ENCODE results near the gene RBM5. TPM values are rescaled to one million over a fixed set of nuclear protein-coding genes. Genes with fewer than 3 reads are reported as not detected.

The RBM5 gene
- total RNA-seq, 1 donor from 2014 or later, result 199 TPM

- FAIRE-seq, result no peak
- no peak for DNase-seq (ENCODE audit: low spot score in 2 of 2)
Observed at GRCh38 chr3:50138266-50139200, 49.8 kb downstream of the RBM5 start.

DNA sequence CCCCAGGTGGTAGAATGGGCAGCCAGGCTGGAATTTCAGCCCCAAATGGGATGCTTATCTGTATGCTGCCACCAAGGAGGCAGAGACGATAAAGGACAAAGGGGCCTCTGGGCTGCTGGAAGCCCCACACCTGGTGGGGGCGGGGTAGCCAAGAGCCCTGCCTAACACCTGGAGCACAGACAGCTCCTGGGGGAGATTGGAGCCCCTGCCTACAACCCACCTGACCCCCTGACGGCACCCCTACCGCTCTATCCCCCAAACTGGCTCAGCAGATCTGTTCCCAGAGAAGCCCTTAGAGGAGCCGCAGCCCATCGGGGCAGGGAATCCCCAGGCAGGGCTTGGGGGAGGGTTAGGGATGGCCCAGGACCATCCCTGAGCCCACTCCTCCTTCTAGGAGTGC is 50.6 kb downstream of the RBM5 start:
- FAIRE-seq, result no peak
- DNase-seq (ENCODE audit: low spot score in 2 of 2), result no peak

DNA sequence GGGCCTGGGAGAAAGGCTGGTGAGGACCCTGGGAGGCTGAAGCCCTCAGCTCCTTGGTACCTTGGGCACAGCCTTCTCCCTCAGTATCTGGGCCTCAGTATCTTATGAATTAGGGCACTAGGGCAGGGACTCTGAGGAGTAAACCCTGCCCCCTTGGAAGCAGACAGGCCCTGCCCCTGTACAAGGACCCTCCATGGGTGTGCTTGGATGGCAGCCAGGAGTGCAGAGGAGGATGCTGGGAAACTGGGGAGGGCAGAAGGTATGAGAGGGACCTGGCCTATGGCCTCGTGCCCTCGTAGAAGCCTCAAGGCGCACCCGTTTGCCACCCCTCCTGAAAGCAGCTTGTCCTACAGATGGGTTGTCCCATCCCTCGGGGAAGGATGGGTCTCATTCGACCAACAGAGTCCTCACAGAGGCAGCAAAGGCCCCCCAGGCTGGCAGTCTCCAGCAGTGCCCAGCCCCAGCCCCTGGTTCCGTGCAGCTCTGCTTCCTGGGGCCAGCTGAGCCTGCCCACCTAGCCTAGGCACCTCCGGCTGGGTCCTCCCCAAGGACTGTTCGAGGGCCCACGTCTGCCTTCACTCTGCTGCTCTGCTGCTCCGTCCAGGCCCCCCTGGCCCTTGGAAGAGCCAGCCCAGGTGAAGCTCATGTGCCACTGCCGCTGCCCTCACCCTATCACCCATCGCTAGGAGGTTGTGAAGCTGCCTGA is 51.2 kb downstream of the RBM5 start:
- FAIRE-seq, result no peak
- DNase-seq (ENCODE audit: low spot score in 2 of 2), result no peak

GRCh38 chr3:50140990-50141389 is 52.3 kb downstream of the RBM5 start:
- FAIRE-seq, result no peak
- DNase-seq (ENCODE audit: low spot score in 2 of 2), result no peak

DNA sequence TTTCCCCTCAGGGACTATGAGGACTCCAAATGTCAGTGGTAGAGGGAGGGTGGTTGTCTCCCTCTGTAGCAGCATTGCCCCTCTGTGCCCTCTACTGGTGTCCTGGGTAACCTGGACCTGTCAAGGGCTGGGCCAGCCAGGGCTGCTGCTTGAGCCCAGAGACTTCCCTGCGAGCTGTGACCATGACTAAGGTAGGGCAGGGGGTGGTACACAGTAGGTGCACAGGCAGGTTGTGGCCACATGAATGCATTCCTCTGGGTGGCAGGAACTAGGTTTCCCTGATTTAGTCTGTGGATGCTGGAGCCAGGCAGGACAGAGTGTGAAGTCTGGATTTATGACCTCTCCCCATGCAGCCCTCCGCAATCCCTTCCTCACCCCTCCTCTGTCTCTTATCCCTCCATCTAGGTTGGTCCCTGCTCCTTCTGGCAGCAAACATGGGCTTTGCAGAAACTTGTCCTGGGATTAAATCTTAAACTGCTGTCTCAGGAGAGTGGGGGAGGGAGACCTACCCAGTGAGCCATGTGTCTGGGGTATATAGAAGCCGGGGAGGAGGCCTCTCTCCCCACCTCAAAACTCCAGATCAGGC is 57.7 kb downstream of the RBM5 start:
- FAIRE-seq, result no peak

GRCh38 chr3:50147016-50147415 is 58.3 kb downstream of the RBM5 start:
- FAIRE-seq (no peak), DNase-seq (ENCODE audit: low spot score in 2 of 2) (no peak)

More for the DNA sequence above, 57.7 kb downstream of the RBM5 start:
- no peak for DNase-seq (ENCODE audit: low spot score in 2 of 2)

- FAIRE-seq, result no peak
- no peak for DNase-seq (ENCODE audit: low spot score in 2 of 2)
Observed at GRCh38 chr3:50147447-50147846, 58.7 kb downstream of the RBM5 start.

GRCh38 chr3:50147861-50148260 is 59.1 kb downstream of the RBM5 start:
- no peak for FAIRE-seq
- DNase-seq (ENCODE audit: low spot score in 2 of 2), result no peak

DNA sequence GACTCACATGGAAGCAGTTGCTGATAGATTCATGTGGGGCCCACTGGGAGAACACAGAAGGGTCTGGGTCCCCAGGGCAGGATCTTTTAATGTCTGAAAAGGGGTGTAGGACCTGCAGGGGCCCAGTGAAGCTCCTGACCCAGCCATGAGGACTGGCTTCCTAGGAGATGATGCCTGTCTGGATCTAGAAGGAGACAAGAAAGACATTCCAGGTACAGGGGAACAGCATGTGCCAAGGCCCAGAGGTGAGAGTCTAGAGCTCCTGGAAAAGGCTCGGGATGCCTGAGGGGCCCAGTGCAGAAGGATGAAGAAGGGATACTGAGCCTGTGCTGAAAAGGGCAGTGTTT is 61.7 kb downstream of the RBM5 start:
- DNase-seq (ENCODE audit: low spot score in 2 of 2) (no peak), FAIRE-seq (no peak)

- FAIRE-seq (no peak), DNase-seq (ENCODE audit: low spot score in 2 of 2) (no peak)
Observed at GRCh38 chr3:50150863-50151686, 62.4 kb downstream of the RBM5 start.

DNA sequence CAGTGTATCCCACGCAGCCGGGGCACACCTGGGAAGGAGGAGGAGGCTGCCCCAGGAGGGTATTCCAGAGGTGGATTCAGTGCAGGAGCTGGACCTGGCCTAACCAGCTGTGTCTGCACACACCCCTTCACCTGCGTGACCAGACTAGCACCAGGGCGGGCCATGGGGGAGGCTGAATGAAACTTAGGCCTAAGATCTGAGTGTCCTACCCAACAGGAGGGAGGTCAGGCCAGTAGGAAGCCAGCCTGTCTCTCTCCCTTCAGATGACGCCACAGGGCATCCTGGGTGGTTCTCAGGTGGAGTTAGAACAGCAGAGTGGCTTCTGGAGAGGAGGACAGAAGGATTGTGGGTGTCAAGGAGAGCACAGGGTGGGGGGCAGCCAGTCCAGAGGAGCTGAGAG is 63.0 kb downstream of the RBM5 start:
- FAIRE-seq, result no peak
- DNase-seq (ENCODE audit: low spot score in 2 of 2), result no peak

- no peak for FAIRE-seq
Observed at GRCh38 chr3:50153782-50154475, 65.2 kb downstream of the RBM5 start.

GRCh38 chr3:50154476-50154839 is 65.7 kb downstream of the RBM5 start:
- FAIRE-seq (no peak), DNase-seq (ENCODE audit: low spot score in 2 of 2) (no peak)

More at GRCh38 chr3:50153782-50154475, 65.2 kb downstream of the RBM5 start:
- DNase-seq (ENCODE audit: low spot score in 2 of 2), result no peak

DNA sequence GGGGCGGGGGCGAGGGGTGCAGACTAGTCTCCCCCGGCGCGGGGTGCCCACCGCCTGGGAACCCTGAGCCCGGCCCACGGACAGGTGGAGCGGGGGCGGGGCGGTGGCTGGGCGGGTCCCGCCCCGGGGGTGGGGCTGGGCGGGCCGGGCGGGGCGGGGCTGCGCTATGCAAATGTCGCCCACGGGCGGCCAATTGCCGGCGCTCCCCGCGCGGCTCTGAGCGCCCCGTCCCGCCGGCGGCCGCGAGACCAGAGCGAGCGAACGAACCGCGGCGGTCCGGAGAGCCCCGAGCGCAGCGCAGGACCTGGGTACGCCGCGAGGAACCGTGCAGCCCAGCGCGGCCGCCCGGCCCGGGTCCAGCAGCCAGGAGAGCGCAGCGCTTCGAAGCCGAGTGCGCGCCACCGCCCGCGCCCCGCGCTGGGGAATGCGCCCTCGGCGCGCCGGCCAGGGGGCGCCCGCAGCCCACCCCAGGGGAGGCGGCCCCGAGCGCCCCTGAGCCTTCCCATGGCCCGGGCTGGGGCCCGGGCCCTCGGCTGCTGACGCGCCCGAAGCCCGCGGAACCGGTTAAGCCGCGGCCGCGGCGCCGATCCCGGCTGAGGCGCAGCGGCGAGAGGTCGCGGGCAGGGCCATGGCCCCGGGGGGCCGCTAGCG is 66.2 kb downstream of the RBM5 start, which contains the start of gene SEMA3F:
Gene SEMA3F, plus strand, starts transcription at position 485 of the 651 bp plus-strand sequence. CDS start 4,299 bp downstream, outside the sequence.
- peak; percentile 80 to 92 for DNase-seq (ENCODE audit: low spot score in 2 of 2)
- no peak for FAIRE-seq

- DNase-seq (ENCODE audit: low spot score in 2 of 2) (no peak), FAIRE-seq (no peak)
Observed at GRCh38 chr3:50155491-50155878, 66.8 kb downstream of the RBM5 start.

GRCh38 chr3:50155891-50156290 is 67.2 kb downstream of the RBM5 start:
- FAIRE-seq (no peak), DNase-seq (ENCODE audit: low spot score in 2 of 2) (no peak)

GRCh38 chr3:50156549-50157493 is 68.1 kb downstream of the RBM5 start:
- FAIRE-seq, result no peak

GRCh38 chr3:50157827-50158529 is 69.3 kb downstream of the RBM5 start:
- DNase-seq (ENCODE audit: low spot score in 2 of 2) (no peak), FAIRE-seq (no peak)

More at GRCh38 chr3:50156549-50157493, 68.1 kb downstream of the RBM5 start:
- DNase-seq (ENCODE audit: low spot score in 2 of 2), result no peak

Data from frontal cortex (tissue), 4 donors.